Testis (tissue), 3 donors: ENCODE results near the gene DCDC2B. TPM values are rescaled to one million over a fixed set of nuclear protein-coding genes. Genes with fewer than 3 reads are reported as not detected.
A peak's percentile ranks its signal among the peaks of the same experiment; 100 is the strongest.

Experiments used
- DNase-seq: peaks from one replicate; pipeline ENCODE4 v3.0.0-alpha.2; 2019
- H3K27ac ChIP-seq, 2 donors: fragments of 200-600 bp; sonication (generic); one replicate each; pipeline ENCODE4 v1.5.1; 2019
- H3K27me3 ChIP-seq: fragments of 200-600 bp; sonication (generic); one replicate; pipeline ENCODE4 v1.5.1; 2019
- H3K36me3 ChIP-seq: fragments of 200-600 bp; sonication (generic); one replicate; pipeline ENCODE4 v1.5.1; 2017; ENCODE audit warnings: low read depth; ENCODE audit errors: missing control alignments
- H3K4me1 ChIP-seq: fragments of 200-600 bp; sonication (generic); one replicate; pipeline ENCODE4 v1.5.1; 2019
- H3K4me3 ChIP-seq, 2 donors: fragments of 200-600 bp; sonication (generic); one replicate each; pipeline ENCODE4 v1.5.1; 2017 to 2019
- H3K9me3 ChIP-seq: fragments of 200-600 bp; sonication (generic); one replicate; pipeline ENCODE4 v1.5.1; 2017
- POLR2A ChIP-seq: fragments of 450-650 bp; IDR thresholded peaks from one replicate; pipeline ENCODE4 v1.6.1; 2017; ENCODE audit warnings: antibody characterized with exemption, mild to moderate bottlenecking, moderate library complexity
- WGBS, 2 donors: methylation state at CpG; one replicate each; pipeline ENCODE4 v1.1.5; 2018; 5-methylcytosine and 5-hydroxymethylcytosine counted together
- intact Hi-C: fragments of 100-400 bp; cut with DNase I; formaldehyde crosslinking; loops from one replicate; pipeline ENCODE4 v1.15.1; 2023; ENCODE audit warnings: low total_unique reads
- polyA plus RNA-seq: library from polyadenylated mRNA; stranded (reverse); fragments of 350-450 nt; fragmentation: Illumina TruSeq; extraction: RNeasy Lipid Tissue Mini Kit (QIAGEN cat#74804); gene quantifications from one replicate; pipeline ENCODE4 v1.2.3, GENCODE V29; 2014; ENCODE audit warnings: low read depth, low replicate concordance; ENCODE audit not compliant: insufficient read depth
- total RNA-seq, 2 donors: library from RNA; depleted of rRNA; stranded (reverse); fragments of >200 nt; gene quantifications; one replicate each; pipeline ENCODE4 v1.2.3, GENCODE V29; 2016
- TF ChIP-seq, protein P1 (sequence below), 3 experiments: fragments of 450-650 bp in 2 of 3; fragments of 200-600 bp in 1 of 3; sonication (generic) in 1 of 3; IDR thresholded peaks; one replicate each; pipeline ENCODE4 v1.5.1; 2016 to 2019; ENCODE audit warnings: antibody characterized with exemption in 3 of 3, mild to moderate bottlenecking in 2 of 3, moderate library complexity in 1 of 3

DCDC2B gene
- total and polyA plus RNA-seq, 3 donors from 2014 or later, result 0.81 to 2.6 (median 1.7) TPM

GRCh38 chr1:32198237-32199042, 10.4 kb upstream of the DCDC2B start:
- TF ChIP-seq POLR2A, result no peak
- TF ChIP-seq, protein P1, sequence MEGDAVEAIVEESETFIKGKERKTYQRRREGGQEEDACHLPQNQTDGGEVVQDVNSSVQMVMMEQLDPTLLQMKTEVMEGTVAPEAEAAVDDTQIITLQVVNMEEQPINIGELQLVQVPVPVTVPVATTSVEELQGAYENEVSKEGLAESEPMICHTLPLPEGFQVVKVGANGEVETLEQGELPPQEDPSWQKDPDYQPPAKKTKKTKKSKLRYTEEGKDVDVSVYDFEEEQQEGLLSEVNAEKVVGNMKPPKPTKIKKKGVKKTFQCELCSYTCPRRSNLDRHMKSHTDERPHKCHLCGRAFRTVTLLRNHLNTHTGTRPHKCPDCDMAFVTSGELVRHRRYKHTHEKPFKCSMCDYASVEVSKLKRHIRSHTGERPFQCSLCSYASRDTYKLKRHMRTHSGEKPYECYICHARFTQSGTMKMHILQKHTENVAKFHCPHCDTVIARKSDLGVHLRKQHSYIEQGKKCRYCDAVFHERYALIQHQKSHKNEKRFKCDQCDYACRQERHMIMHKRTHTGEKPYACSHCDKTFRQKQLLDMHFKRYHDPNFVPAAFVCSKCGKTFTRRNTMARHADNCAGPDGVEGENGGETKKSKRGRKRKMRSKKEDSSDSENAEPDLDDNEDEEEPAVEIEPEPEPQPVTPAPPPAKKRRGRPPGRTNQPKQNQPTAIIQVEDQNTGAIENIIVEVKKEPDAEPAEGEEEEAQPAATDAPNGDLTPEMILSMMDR (IDR thresholded peaks at IDR 0.05), result no peak
- Histone ChIP-seq H3K36me3 (no peaks in the 10 kb centered on the region), H3K9me3 (no peaks in the 10 kb centered on the region), H3K27ac (no peak overlapping the region), H3K4me3 (no peak overlapping the region), H3K4me1 (peaks cover 29% of the 10 kb centered on the region), H3K27me3 (no peaks in the 10 kb centered on the region)
- intact Hi-C loops, result no loop called here
- DNase-seq, result no peak
- WGBS, 2 donors, result 78 to 86% methylated on average over 3 of the region's 3 CpGs

GRCh38 chr1:32199043-32199716, 9.7 kb upstream of the DCDC2B start:
- TF ChIP-seq, protein P1 (IDR thresholded peaks at IDR 0.05), result no peak
- TF ChIP-seq POLR2A, result no peak
- Histone ChIP-seq H3K9me3 (no peaks in the 10 kb centered on the region), H3K4me3 (no peak overlapping the region), H3K36me3 (no peaks in the 10 kb centered on the region), H3K27me3 (no peaks in the 10 kb centered on the region), H3K27ac (peak overlapping the region; percentile 71 to 94), H3K4me1 (peaks cover 36% of the 10 kb centered on the region)
- no peak for DNase-seq
- intact Hi-C loops, result no loop called here
- 71 to 80% methylated on average over 1 to 4 of the region's 4 CpGs for WGBS, 2 donors

GRCh38 chr1:32199717-32200072, 9.2 kb upstream of the DCDC2B start:
- 40 to 41% methylated on average over 1 to 6 of the region's 6 CpGs for WGBS, 2 donors
- Histone ChIP-seq H3K27me3 (no peaks in the 10 kb centered on the region), H3K27ac (peak overlapping the region; percentile 71 to 94), H3K4me3 (no peak overlapping the region), H3K9me3 (no peaks in the 10 kb centered on the region), H3K4me1 (peaks cover 40% of the 10 kb centered on the region), H3K36me3 (no peaks in the 10 kb centered on the region)
- peak; percentile 78 for DNase-seq
- intact Hi-C loops, result no loop called here
- TF ChIP-seq POLR2A, result no peak
- TF ChIP-seq, protein P1 (IDR thresholded peaks at IDR 0.05), result no peak

GRCh38 chr1:32200226-32201010, 8.5 kb upstream of the DCDC2B start, which contains the start of gene CCDC28B:
CCDC28B (plus strand) TSS chr1:32200595; CDS start chr1:32201936, 1,341 bp downstream.
- Histone ChIP-seq H3K36me3 (no peaks in the 10 kb centered on the region), H3K27ac (peak within 1 kb of the TSS; percentile 71 to 94), H3K27me3 (no peaks in the 10 kb centered on the region), H3K4me1 (peaks cover 44% of the 10 kb centered on the region), H3K9me3 (no peaks in the 10 kb centered on the region), H3K4me3 (peak within 1 kb of the TSS; percentile 63 to 68)
- DNase-seq, result peak; percentile 73
- 0 to 1% methylated on average over 13 to 34 of the region's 34 CpGs for WGBS, 2 donors
- TF ChIP-seq, protein P1 (IDR thresholded peaks at IDR 0.05), result no peak
- no peak for TF ChIP-seq POLR2A
- intact Hi-C loops, result no loop called here
